ENCODE results near the gene TADA3. TPM values are rescaled to one million over a fixed set of nuclear protein-coding genes. Genes with fewer than 3 reads are reported as not detected.

TADA3 gene
- total and polyA plus RNA-seq, 9 of the 15 experiments (the other 6 are each of a cell fraction or from before 2014, with no cell fraction given): 4.1 to 110 (median 74.8) TPM

DNA sequence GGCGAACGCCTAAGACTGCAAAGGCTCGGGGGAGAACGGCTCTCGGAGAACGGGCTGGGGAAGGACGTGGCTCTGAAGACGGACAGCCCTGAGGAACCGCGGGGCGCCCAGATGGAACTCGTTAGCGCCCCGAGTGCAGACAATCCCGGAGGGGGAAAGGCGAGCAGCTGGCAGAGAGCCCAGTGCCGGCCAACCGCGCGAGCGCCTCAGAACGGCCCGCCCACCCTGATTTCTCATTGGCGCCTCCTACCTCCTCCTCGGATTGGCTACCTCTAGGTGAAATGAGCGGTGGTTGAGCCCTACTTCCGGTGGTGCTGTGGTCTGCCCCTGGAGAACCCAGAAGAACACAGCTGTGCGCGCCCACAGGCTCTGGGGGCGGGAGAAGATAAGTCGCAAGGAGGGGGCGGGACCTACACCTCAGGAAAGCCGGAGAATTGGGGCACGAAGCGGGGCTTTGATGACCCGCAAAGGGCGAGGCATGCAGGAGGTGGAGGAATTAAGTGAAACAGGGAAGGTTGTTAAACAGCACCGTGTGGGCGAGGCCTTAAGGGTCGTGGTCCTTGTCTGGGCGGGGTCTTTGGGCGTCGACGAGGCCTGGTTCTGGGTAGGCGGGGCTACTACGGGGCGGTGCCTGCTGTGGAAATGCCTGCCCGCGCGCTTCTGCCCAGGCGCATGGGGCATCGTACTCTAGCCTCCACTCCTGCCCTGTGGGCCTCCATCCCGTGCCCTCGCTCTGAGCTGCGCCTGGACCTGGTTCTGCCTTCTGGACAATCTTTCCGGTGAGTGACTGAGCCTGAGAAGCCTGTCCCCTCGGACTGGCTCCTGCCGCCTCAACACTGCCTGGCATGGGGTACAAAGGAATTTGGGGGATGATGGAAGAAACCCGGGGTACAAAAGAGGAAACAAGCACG lies 42.4 kb downstream of the TADA3 start, which contains the start of gene OGG1 (continued):
- TF ChIP-seq, protein P1, sequence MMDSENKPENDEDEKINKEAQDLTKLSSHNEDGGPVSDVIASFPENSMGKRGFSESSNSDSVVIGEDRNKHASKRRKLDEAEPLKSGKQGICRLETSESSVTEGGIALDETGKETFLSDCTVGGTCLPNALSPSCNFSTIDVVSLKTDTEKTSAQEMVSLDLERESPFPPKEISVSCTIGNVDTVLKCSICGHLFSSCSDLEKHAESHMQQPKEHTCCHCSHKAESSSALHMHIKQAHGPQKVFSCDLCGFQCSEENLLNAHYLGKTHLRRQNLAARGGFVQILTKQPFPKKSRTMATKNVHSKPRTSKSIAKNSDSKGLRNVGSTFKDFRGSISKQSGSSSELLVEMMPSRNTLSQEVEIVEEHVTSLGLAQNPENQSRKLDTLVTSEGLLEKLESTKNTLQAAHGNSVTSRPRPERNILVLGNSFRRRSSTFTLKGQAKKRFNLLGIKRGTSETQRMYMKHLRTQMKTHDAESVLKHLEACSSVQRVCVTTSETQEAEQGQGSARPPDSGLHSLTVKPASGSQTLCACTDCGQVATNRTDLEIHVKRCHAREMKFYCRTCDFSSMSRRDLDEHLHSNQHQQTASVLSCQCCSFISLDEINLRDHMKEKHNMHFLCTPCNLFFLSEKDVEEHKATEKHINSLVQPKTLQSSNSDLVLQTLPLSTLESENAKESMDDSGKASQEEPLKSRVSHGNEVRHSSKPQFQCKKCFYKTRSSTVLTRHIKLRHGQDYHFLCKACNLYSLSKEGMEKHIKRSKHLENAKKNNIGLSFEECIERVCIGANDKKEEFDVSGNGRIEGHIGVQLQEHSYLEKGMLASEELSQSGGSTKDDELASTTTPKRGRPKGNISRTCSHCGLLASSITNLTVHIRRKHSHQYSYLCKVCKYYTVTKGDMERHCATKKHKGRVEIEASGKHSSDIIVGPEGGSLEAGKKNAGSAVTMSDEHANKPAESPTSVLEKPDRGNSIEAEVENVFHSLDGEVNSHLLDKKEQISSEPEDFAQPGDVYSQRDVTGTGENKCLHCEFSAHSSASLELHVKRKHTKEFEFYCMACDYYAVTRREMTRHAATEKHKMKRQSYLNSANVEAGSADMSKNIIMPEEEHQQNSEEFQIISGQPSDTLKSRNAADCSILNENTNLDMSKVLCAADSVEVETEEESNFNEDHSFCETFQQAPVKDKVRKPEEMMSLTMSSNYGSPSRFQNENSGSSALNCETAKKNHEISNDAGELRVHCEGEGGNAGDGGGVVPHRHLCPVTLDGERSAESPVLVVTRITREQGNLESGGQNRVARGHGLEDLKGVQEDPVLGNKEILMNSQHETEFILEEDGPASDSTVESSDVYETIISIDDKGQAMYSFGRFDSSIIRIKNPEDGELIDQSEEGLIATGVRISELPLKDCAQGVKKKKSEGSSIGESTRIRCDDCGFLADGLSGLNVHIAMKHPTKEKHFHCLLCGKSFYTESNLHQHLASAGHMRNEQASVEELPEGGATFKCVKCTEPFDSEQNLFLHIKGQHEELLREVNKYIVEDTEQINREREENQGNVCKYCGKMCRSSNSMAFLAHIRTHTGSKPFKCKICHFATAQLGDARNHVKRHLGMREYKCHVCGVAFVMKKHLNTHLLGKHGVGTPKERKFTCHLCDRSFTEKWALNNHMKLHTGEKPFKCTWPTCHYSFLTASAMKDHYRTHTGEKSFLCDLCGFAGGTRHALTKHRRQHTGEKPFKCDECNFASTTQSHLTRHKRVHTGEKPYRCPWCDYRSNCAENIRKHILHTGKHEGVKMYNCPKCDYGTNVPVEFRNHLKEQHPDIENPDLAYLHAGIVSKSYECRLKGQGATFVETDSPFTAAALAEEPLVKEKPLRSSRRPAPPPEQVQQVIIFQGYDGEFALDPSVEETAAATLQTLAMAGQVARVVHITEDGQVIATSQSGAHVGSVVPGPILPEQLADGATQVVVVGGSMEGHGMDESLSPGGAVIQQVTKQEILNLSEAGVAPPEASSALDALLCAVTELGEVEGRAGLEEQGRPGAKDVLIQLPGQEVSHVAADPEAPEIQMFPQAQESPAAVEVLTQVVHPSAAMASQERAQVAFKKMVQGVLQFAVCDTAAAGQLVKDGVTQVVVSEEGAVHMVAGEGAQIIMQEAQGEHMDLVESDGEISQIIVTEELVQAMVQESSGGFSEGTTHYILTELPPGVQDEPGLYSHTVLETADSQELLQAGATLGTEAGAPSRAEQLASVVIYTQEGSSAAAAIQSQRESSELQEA (IDR thresholded peaks at IDR 0.05; ENCODE audit: low read depth): peak; percentile 16; the same call in 1 of the 2 replicates
- TF ChIP-seq ZNF133 (CRISPR knock-in tag; IDR thresholded peaks at IDR 0.05): no peak
- TF ChIP-seq ZNF174 (CRISPR knock-in tag; IDR thresholded peaks at IDR 0.05): no peak
- no peak for TF ChIP-seq RFX1 (IDR thresholded peaks at IDR 0.05)
- TF ChIP-seq FOXK1 (CRISPR knock-in tag; IDR thresholded peaks at IDR 0.05; ENCODE audit: borderline replicate concordance): peak; percentile 92
- no peak for TF ChIP-seq FOXJ2 (tag; IDR thresholded peaks at IDR 0.05)
- no peak for TF ChIP-seq SREBF2 (CRISPR knock-in tag; IDR thresholded peaks at IDR 0.05)
- TF ChIP-seq NRF1 (conservative IDR thresholded peaks at IDR 0.05 in 1 of 2, IDR thresholded peaks at IDR 0.05 in 1 of 2): peak; percentile 83 to 86
- TF ChIP-seq KDM5B (IDR thresholded peaks at IDR 0.05; ENCODE audit: insufficient replicate concordance, low read depth, low read length): peak; percentile 80
- no peak for TF ChIP-seq MAFK (IDR thresholded peaks at IDR 0.05; ENCODE audit: low read length)
- 0 out of 2 replicates have a peak, but pooled peaks have one; percentile 11 for TF ChIP-seq PTBP1 (IDR thresholded peaks at IDR 0.05; ENCODE audit: low read depth, low read length)
- TF ChIP-seq ZFX (CRISPR knock-in tag; IDR thresholded peaks at IDR 0.05): peak; percentile 84
- peak; percentile 35; the same call in 1 of the 2 replicates for TF ChIP-seq SMARCA4 (IDR thresholded peaks at IDR 0.05)
- no peak for TF ChIP-seq RBM34 (IDR thresholded peaks at IDR 0.05; ENCODE audit: borderline replicate concordance, insufficient read depth, low read length)
- TF ChIP-seq, protein P2, sequence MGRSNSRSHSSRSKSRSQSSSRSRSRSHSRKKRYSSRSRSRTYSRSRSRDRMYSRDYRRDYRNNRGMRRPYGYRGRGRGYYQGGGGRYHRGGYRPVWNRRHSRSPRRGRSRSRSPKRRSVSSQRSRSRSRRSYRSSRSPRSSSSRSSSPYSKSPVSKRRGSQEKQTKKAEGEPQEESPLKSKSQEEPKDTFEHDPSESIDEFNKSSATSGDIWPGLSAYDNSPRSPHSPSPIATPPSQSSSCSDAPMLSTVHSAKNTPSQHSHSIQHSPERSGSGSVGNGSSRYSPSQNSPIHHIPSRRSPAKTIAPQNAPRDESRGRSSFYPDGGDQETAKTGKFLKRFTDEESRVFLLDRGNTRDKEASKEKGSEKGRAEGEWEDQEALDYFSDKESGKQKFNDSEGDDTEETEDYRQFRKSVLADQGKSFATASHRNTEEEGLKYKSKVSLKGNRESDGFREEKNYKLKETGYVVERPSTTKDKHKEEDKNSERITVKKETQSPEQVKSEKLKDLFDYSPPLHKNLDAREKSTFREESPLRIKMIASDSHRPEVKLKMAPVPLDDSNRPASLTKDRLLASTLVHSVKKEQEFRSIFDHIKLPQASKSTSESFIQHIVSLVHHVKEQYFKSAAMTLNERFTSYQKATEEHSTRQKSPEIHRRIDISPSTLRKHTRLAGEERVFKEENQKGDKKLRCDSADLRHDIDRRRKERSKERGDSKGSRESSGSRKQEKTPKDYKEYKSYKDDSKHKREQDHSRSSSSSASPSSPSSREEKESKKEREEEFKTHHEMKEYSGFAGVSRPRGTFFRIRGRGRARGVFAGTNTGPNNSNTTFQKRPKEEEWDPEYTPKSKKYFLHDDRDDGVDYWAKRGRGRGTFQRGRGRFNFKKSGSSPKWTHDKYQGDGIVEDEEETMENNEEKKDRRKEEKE (IDR thresholded peaks at IDR 0.05; ENCODE audit: borderline replicate concordance in 1 of 2, control insufficient read depth in 1 of 2, low read depth in 2 of 2, low read length in 1 of 2): peak in 1 of 2 experiments; percentile 1; a peak in 1 of 4 replicates
- no peak for TF ChIP-seq HEY1 (CRISPR knock-in tag; IDR thresholded peaks at IDR 0.05; ENCODE audit: borderline replicate concordance)

Measured in K562 (cell line).